Fibroblast of skin of back (primary cell): ENCODE data around the gene PNKP.

Experiments
- DNase-seq: peaks from one replicate; pipeline ENCODE4 v3.0.0-alpha.2; 2013

PNKP gene

DNA sequence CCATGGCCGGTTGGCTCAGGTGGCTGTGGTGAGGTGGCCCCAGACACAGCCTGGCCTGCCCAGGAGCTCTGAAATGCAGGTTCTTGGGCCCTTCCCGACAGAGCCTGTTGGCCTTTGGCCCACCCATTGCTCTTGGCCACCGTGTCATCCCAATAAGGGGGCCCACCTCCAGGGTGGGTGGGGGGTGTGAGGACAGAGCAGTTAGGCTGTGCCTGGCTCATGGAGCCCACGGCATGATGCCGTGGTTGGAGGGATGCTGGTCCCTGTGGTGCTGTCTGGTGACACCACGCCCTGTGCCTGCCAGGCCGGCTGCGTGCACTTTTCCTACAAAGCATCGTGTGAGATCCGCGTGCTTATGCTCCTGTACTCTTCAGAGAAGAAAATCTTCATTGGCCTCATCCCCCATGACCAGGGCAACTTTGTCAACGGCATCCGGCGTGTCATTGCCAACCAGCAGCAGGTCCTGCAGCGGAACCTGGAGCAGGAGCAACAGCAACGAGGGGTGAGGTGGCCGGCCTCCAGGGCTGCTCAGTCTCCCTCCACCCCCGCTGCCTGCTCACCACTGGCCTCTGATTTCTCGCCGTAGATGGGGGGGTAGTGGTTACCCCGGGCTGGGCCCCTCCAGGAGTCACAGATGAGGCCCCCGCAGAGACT, 7.6 kb downstream of the PNKP start:
- no peak for DNase-seq

DNA sequence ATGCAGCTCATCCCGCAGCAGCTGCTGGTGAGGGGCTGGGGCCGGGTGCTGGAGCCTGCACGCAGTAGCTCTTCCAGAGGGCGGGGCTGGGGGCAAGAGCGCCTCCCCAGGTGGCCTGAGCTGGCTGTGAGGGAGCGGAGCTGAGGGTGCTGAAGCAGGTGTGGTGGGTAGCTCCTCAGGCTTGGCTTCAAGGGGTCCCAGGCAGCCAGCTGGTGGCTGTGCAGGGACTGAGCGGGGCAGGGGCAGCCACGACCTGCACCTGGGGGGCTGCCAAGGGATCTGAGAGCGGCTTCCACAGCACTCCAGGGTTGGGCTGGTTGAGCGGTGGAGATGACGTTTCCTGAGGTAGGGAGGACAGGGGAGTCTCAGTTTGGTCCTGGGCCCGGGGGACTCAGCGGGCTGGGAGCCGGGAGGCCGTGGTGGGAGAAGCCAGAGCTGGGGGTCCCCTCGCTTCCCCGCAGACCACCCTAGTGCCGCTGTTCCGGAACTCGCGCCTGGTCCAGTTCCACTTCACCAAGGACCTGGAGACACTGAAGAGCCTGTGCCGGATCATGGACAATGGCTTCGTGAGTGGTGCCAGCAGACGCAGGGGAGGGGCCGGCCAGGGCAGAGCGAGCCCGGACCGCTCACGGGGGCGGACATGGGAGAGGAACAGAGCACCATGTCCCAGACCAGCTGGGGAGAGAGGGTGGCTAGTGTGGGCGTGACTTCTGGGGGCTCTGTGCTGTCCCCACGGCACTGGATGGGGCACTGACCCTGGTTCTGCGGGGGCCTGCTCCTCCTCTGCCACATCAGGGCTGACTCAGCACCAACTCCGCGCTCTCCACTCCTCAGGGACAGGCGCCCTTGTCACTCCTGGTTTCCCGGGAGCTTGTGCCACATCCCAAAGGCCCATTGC, 9.0 kb downstream of the PNKP start:
- DNase-seq, result no peak

DNA sequence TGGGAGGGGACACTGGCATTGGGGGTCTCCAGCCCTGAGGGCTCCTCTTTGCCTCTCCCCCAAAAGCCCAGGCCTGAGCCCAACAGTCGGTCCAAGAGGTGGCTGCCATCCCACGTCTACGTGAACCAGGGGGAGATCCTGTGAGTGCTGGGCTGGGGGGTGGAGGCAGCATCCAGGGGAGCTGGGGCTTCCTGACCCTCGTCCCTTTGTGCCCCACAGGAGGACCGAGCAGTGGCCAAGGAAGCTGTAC, 9.6 kb downstream of the PNKP start:
- DNase-seq, result no peak

DNA sequence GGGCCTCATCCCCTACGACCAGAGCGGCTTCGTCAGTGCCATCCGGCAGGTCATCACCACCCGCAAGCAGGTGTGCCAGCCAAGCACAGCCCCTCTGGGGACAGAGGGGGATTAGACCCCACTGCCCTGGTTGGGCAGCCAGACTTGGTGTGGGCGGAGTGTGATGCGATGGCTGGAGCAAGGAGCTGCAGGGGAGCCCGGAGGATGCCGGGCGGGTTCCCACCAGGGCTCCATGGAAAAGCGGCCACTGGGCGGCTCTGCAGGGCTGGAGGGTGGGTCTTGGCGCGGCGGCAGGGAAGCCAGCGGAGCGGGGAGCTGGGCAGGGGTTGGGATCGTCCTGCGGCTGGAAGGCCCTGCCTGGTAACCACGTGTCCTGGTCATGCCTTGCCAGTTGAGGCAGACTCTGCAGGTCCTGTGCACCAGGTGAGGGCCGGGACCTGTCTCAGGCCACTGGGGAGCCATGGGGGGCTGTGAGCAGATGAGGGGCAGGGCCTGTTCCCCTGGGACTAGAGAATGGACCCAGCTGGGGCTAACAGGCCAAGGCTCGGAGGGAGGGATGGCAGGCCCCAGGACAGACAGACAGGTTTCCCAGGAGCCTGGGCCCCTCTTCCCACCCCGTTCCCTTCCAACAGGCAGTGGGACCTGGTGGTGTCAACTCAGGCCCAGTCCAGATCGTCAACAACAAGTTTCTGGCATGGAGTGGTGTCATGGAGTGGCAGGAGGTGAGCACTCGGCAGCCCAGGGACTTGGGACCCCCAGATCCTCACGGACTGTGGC, 10.1 kb downstream of the PNKP start:
- no peak for DNase-seq

DNA sequence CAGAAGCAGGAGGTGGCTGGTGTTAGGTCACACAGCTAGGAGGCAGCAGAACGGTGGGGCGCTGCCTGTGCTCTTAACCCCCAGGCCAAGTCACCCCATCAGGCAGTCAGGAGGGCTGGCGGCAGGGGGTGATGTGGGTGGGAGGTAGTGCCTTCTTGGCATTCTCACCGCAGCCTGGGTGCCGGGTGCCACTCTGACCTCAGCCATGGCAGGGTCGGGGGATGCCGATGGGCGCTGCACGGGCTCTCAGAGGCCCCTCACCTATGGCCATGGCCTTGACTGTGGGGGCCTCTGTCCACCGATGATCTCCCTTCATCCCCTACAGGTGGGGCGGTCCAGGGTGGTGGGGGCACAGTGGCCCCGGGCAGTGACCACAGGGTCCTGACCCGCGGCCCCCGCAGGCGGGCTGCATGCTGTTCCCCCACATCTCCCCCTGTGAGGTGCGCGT, 10.8 kb downstream of the PNKP start:
- no peak for DNase-seq

DNA sequence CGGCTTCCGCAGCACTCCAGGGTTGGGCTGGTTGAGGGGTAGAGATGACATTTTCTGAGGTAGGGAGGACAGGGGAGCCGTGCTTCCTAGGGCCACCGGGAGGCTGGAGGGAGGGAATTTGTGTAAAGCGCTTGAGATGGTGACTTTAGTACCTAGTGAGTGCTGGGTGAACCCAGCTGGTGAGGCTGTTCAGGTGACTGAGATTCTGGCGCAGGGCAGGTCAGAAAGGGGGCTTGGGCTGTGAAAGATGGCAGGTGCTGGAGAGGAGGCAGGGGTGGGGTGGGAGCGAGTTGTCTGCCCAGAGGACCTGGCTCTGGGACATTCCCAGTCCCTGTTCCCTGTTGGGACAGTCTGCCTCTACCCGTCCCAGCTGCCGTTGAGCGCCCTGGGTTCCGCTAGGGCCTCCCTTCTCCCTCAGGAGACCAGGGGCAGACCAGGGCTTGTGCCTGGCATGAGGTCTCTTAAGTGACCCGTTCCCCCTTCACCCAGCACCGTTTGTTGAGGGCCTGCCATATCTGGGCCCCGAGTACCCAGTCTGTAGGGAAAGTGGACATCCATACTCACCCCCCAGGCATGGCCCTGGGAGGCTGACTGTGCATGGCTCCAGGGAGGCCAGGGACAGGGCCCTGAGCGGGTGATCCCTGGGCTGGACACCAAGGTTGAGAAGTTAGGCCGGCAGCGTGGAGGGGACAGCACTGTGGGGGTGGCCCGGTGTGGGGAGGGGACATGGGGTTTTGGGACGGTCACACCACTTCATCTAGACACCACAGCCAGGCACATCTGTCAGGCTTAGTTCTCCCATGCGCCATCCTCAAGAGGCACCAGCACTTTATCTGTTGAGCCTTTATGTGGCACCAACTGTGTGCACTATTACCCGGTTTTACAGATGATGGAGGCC, 11.5 kb downstream of the PNKP start:
- no peak for DNase-seq

DNA sequence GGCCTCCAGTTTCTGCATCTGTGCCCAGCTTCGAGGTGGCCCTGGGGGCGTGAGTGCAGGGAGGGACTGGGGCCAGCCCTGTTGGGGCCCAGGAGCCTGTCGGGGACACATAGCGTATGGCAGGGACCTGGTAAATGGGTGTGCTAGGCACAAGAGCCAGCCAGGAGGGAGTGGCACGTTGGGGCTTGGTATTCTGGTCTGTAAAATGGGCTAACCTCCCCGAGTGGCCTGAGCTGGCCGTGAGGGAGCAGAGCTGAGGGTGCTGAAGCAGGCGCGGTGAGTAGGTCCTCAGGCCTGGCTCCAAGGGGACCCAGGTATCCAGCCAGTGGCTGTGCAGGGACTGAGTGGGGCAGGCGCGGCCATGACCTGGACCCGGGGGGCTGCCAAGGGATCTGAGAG, 12.1 kb downstream of the PNKP start:
- DNase-seq, result no peak

DNA sequence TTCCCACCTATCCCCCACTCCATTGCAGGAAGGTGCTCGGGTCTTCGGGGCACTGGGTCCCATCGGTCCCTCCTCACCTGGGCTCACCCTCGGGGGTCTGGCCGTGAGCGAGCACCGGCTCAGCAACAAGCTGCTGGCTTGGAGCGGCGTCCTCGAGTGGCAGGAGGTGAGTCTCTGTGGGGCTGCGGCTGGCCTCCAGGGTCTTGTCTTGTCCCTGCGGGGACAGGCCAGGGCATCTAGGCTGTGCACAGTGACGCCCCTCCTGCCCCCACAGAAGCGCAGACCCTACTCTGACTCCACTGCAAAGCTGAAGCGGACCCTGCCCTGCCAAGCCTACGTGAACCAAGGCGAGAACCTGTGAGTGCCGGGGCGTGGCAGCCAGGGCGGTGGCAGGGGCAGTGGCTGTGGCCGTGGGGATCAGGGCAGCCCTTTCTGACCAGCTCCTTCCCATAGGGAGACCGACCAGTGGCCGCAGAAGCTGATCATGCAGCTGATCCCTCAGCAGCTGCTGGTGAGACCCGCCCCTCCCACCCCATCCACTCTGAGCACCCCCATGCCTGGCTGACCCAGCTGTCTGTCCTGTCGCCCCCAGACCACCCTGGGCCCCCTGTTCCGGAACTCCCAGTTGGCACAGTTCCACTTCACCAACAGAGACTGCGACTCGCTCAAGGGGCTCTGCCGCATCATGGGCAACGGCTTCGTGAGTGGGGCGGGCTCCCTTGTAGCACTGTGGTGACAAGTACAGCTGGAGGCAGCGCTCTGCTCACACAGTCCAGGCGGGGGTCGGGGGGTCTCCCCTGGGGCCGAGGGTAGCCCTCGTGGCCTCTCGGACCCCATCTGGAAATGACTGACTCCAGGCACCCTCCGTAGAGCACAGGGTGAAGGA, 12.8 kb downstream of the PNKP start:
- DNase-seq, result no peak

DNA sequence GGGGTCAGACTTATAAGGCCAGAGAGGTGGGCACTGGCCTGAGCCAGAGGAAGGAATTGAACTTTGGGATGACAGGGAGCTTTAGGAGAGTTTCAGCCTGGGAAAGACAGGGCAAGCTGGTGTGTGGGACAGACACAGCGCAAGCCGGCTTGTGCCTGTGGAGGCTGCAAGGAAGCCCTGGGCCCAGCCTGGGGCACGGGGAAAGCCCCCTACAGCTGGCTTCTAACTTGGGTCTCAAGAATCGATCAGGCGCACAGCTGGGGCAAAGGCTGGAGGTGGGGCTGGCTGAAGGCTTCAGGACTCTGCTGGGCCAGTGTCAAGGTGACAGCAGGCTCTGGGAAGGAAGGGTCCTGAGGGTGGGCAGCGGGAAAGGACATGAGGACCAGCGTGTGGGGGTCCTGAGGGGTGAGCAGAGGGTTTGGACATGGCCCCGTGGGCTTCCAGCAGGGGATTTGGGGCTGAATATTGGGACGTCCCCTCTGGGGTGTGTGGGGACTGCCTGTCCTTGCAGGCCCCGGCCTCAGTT, 13.5 kb downstream of the PNKP start:
- no peak for DNase-seq

DNA sequence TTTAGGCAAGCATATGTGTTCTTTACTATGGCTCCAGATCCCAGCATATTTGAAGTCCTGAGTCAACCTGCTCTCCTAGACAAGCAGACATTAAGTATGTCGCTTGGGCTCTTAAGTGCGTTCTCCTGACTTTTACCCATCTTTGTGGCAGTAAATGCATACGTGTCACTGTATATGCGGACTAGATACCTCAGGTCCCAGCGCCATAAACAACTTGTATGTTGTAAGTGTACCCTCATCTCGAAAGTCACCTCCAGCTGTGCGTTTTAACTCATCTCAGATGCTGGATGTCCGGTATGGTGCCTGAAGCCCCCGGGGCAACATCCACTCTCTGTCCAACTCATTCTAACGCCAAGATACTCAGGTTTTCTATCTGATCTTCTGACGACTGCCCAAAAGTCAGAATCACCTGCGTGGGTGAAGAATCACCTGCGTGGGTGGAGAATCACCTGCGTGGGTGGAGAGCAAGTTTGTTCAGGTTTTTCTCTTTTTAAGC, 14.7 kb downstream of the PNKP start:
- peak; percentile 23 for DNase-seq

DNA sequence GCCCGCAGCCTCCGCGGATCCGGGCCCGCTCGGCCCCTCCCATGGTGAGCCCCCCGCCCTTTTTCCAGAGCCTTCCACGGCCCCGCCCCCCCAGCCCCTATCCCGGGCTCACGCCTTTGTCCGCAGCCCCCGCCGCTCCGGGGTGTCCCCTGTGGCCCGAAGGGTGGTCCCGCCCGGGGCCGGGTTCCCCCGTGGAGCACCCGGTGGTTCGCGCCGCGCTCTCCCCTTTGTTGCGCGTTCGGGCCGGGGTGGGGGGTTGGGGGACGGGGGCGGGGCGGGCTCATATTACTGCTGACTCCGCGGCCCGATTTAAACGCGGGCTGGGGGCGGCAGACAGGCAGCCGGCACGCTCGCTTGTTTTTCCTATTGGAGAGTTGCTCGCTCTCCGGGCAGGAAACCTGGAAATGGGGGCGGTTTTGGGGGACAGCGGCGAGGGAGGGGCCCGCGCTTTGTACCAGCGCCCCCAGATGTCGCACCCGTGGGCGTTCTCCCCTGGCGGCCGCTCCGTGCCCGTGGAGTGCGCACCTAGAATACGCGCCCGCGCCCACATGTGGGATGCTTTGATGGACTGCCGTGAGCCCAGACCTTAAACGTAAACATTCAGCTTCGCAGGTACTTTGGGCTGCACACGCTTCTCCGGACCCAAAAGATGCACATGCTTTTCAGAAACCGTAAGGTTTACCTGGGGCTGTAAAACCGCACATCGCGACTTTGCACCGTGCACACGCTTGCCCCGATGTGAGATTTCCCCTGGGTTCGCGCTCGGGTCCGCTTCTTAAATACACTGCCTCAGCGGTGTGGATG, 15.7 kb downstream of the PNKP start:
- DNase-seq, result peak; percentile 23

DNA sequence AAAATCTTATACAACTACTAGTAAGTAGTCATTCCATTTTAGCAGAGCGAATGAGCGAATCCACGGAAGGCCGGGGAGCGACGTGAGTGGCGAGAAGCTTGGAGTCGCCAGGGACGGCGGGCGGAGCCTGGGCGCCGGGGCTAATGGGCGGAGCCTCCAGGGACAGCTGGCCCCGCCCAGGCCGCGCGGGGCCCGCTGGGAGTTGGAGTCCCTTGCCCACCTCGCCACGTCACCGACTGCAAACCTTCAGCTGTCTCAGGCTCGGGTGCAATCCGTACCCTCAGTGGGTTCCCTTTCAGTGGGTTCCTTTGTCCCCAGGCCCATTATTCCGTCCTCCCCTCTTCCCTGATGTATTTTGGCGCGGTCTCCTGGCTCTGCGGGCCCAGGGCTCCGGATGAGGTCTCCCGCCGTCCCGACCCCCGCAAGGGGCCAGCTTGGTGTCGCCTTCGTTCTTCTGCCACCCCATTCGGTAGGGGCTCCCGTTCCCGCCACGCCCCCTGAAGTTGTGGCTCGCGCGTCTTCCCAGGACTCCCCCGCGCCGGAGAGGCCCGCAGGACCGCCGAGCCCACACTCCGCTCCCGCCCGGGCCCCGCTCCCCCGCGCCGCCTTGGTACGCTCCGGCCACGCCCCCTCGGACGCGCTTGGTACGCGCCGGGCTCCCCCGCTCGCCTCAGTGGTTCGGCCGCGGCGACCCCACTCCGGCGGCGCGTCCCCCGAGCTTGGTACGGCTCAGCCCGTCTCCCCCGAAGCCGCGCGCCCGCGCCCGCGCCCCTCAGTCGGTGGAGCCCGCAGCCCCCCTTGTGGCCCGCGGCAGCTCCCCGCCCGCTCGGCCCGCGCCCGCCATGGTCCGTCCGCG, 16.7 kb downstream of the PNKP start, which contains the start of gene PTOV1:
PTOV1 (plus strand) TSS at position 673 of the 856 bp plus-strand sequence.
- peak; percentile 89 for DNase-seq

DNA sequence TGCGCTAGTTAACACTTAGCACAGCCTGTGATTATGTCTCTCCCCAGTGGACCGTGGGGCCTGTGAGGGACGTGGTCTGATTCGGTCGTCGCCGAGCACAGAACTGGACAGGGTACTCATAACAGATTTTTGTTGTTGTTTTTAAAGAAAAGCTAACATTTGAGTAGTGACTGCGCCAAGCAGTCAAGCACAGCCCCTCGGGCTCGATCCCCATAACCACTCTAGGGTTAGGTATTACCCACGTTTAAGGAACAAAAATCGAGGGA, 17.2 kb downstream of the PNKP start:
- DNase-seq, result no peak

DNA sequence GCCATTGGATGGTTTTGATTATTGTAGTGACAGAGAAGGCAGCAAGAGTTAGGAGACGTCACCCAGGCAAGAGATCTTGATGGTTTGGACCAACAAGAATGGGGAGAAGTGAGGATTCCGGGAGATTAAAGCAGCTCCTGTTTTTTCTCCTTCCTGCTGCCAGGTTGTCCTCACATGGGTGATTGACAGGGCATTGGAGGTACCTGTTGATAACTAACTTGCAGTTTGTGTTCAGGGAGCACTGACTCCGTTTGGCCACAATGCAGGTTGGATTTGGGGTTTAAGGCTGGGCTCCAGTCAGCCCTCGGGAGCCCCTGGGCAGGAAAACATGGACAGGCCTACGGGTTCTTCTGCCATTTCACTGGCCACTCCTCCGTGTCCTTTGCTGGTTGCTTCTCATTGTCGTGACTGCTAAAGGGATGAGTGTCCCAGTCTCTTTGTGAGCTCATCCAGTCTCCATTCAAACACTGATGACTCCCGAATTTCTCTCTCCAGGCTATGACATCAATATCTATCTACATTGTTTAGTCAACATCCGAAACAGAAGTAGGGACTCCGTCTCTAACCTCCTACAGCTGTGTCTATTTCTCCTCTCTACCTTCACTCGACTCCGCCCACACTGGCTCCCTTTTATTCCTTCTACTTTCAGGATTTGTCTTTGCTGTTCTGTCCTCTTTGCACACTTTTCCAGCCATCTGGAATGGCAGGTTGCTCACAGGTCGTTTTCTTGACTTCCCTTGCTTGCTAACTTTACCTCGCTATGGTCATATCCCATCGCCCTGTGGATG, 17.7 kb downstream of the PNKP start:
- DNase-seq, result no peak

DNA sequence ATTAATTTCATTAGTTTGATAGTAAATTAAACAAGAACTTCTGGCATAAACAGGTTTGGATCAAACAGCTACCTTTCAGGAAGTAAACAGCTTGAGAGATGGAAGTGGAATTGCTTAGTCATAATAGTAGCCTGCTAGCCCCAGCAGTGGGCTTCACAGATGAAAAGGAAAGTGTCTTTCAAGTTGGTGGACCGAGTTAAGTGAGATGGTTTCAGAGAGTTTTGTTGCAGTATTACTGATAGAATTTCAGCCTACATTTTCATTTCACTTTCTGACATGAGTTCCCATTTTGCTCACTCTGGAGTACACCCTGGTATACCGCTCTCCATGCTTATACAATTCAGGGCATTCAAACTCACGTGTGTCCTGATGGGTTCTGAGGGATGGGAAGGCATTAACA, 18.4 kb downstream of the PNKP start:
- no peak for DNase-seq

DNA sequence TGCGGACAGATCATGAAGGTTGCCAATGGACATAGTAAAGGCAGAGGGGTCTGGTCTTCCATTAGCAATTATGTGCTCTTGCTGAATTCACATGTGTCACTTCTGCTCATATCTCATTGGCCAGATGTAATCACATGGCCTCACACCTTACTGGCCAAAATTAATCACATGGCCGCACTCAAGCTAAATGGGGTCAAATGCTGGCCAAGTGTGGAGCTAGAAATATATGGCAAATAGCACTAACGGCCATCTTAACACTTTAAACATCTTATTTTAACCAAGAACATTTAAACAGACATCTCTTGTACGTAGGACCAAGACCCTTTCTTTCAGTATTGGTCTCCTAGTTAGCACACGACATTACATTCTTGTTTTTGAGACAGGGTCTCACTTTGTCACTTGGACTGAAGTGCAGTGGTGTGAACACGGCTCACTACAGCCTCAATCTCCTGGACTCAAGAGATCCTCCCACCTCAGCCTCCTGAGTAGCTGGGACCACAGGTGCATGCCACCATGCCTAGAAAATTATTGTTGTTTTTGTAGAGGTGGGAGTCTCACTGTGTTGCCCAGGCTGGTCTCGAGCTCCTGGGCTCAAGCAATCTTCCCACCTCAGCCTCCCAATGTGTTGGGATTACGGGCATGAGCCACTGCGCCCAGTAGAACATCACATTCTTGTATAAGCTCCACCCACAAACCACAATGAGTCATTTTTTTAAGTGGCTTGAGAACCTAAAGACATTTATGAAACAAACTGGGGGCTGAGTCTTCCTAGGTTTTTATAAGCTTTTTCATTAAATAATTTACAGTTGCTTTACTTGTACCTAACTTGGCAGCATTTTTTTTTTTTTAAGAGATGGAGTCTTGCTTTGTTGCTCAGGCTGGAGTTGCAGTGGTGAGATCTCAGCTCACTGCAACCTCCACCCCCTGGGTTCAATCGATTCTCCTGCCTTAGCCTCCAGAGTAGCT, 19.4 kb downstream of the PNKP start:
- DNase-seq, result peak; percentile 90

DNA sequence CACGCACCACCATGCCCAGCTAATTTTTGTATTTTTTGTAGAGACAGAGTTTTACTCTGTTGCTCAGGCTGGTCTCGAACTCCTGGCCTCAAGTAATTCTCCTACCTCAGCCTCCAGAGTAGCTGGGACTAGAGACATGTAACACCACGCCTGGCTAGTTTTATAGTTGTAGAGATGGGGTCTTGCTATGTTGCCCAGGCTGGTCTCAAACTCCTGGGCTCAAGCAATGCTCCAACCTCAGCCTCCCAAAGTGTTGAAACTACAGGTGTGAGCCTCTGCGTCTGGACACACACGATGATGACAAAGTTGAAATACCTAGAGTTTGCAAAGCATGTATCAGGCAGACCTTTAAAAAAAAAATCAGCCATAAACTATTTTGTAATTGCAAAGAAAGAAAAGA, 21.0 kb downstream of the PNKP start:
- DNase-seq, result no peak
